Glomerular visceral epithelial cell (primary cell): Measurements from ENCODE around the gene GFPT1.
"Not testable (repeated sequence)": the region's sequence is repeated elsewhere in the genome, so short reads cannot be mapped to it uniquely, and the experiment has no call there.

Experiments
- DNase-seq: peaks from one replicate; pipeline ENCODE4 v3.0.0-alpha.2; 2016; ENCODE audit errors: extremely low spot score

Gene GFPT1

GRCh38 chr2:69383176-69383812 lies 3.7 kb downstream of the GFPT1 start:
- DNase-seq = no peak

- DNase-seq = peak; percentile 65
Observed at GRCh38 chr2:69382547-69382946, 4.5 kb downstream of the GFPT1 start.

- no peak for DNase-seq
Observed at GRCh38 chr2:69381337-69381737, 5.7 kb downstream of the GFPT1 start.

- no peak for DNase-seq
Observed at GRCh38 chr2:69380072-69380917, 6.7 kb downstream of the GFPT1 start.

GRCh38 chr2:69376403-69376802 lies 10.6 kb downstream of the GFPT1 start:
- DNase-seq = no peak

GRCh38 chr2:69375494-69376353 lies 11.3 kb downstream of the GFPT1 start:
- DNase-seq = peak; percentile 37

GRCh38 chr2:69372767-69373166 lies 14.3 kb downstream of the GFPT1 start:
- DNase-seq = no peak

- DNase-seq = no peak
Observed at GRCh38 chr2:69369802-69370201, 17.2 kb downstream of the GFPT1 start.

GRCh38 chr2:69368588-69368987 lies 18.4 kb downstream of the GFPT1 start:
- no peak for DNase-seq

GRCh38 chr2:69359371-69359770 lies 27.7 kb downstream of the GFPT1 start:
- DNase-seq = no peak

- no peak for DNase-seq
Observed at GRCh38 chr2:69358914-69359313, 28.1 kb downstream of the GFPT1 start.

GRCh38 chr2:69356471-69356870 lies 30.6 kb downstream of the GFPT1 start:
- DNase-seq = no peak

- not testable (repeated sequence) for DNase-seq
Observed at GRCh38 chr2:69354976-69355375, 32.1 kb downstream of the GFPT1 start.

- DNase-seq = no peak
Observed at GRCh38 chr2:69353360-69353759, 33.7 kb downstream of the GFPT1 start.

- no peak for DNase-seq
Observed at GRCh38 chr2:69348781-69349180, 38.2 kb downstream of the GFPT1 start.

GRCh38 chr2:69345434-69345833 lies 41.6 kb downstream of the GFPT1 start:
- DNase-seq = no peak

GRCh38 chr2:69344305-69344704 lies 42.7 kb downstream of the GFPT1 start:
- DNase-seq = no peak

GRCh38 chr2:69340101-69340775 lies 46.8 kb downstream of the GFPT1 start:
- no peak for DNase-seq

- DNase-seq = no peak
Observed at GRCh38 chr2:69335311-69335710, 51.7 kb downstream of the GFPT1 start.

GRCh38 chr2:69333352-69333751 lies 53.7 kb downstream of the GFPT1 start:
- DNase-seq = no peak

- DNase-seq = no peak
Observed at GRCh38 chr2:69330781-69331180, 56.2 kb downstream of the GFPT1 start.

GRCh38 chr2:69322631-69323030 lies 64.4 kb downstream of the GFPT1 start:
- no peak for DNase-seq
